Activated CD8-positive, alpha-beta memory T cell treated with anti-CD3 and anti-CD28 coated beads, Interleukin-2, amount 50 U/mL, for 4 hours (primary cell): ENCODE measurements around the gene SLC9A5.

Experiments used
- DNase-seq: peaks from one replicate; pipeline ENCODE4 v3.0.0-alpha.2; 2020

The SLC9A5 gene

DNA sequence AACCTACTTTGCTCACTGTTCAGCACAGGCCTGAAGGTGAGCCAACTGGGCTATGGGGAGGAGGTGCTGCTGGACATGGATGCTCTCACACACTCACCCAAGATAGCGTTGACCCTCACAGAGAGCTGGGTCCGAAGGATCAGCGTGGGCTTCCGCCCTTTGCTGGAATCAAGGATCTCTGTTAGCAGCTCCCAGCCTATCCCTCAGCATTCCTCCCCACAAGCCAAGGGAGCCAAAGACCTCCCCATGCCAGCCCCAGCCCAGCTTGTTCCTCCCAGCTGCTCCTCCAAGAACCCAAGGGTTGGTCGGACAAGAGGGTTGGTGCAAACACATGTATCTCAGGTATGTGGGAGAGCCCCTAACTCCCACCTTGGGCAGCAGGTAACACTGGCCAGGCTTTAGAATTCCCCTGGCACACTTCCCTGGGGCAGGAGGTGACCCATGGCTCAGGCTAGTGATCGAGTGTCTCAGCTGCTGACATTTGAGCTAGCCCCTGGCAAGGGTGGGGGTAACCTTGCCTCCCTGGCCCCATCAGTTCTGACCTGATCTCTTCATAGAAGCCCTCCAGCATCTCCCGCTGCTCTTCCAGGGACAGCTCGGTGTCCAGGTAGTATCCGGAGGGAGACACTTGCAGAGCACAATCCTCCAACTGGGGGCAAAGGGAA lies 9.8 kb upstream of the SLC9A5 start:
- no peak for DNase-seq

DNA sequence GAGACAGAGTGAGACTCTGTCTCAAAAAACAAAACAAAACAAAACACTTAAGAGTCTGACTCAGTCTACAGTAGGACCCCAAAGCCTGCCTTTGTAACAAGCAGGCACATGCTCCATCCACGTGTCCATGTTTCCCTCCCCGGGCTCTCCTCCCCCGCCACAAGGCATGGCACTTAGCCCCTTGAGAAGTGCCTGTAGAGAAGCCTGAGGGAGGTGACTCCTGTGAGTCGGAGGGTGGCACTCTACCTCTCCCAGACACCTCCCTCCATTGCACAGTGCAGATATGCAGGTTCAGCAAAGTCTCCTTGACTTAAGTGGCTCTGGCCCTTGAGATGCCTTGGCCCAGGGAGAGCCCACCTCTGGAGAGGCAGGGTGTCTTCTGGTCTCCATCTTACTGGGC lies 8.3 kb upstream of the SLC9A5 start:
- DNase-seq, result no peak

GRCh38 chr16:67241008-67241900 lies 7.5 kb upstream of the SLC9A5 start:
- no peak for DNase-seq

- DNase-seq, result no peak
Observed at GRCh38 chr16:67242138-67242730, 6.5 kb upstream of the SLC9A5 start.

- no peak for DNase-seq
Observed at GRCh38 chr16:67243481-67243880, 5.3 kb upstream of the SLC9A5 start.

DNA sequence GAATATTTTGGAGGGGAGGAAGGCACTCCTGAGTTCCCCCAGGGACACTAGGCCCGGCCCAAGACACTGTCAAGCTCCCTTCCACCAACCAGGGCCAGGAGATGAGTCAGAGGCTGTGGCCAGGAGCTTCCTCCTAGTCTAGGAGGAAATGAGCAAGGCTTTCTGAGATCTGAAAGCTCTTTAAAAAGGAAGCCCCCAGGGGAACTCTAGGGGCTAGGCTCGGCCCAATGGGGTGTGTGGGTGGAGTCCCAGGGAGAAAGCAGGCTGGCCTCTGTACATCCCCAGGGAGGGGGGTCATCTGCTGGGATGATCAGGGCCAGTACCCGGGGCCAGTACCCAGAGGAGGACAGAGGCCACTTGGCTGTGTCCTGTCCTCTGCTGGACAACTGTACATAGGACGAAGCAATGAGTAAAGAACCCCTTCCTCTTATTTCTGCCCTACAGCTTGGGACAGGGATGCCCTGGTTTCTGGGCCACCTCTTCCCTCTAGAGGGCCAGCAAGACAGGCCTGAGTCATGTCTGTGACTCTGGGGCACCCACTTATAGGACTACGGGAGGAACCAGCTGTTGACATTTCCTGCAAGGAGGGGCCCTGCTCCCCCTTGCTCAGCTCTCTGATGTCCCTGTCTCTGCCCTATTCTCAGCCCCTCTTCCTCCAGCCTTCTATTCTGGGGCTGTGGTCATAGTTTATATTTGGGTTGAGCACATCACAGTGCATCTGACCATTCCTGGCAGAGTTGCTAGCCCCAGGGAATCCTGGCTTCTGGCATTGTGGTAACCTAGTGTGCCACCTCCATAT lies 4.2 kb upstream of the SLC9A5 start:
- DNase-seq, result peak; percentile 80

DNA sequence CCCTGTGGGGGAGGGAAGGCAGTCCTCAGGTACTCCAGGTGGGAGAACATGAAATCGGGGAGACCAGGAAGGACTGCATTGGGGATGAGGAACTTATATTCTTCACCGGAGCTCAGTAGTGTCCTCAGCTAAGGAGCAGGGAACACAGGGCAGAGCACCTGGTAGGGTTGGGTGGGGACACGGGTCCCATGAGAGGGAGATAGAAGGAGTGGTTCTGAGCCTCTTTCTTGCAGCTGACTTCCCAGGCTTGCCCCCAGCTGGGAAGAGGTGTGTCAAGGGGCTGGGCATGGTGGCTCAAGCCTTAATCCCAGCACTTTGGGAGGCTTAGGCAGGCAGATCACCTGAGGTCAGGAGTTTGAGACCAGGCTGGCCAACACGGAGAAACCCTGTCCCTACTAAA lies 3.6 kb upstream of the SLC9A5 start:
- DNase-seq, result no peak

DNA sequence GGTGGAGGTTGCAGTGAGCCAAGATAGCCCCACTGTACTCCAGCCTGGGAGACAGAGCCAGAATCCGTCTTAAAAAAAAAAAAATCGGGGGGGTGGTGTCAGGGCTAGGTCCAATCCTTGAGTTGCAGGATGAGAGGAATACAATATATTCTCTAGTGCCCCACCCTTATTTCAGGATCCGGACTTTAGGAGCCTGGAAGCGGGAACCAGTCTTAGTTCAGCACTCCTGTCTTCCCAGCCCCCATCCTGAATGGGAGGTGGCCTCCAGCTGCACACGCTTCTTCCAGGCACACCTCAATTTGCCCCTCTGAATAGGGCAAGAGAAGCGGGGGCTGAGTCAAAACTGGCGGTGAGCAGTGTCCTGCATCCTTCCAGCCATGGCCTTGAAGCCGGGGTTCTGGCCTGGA lies 3.1 kb upstream of the SLC9A5 start:
- no peak for DNase-seq

- DNase-seq, result peak; percentile 45
Observed at GRCh38 chr16:67246081-67246755, 2.6 kb upstream of the SLC9A5 start.

- peak; percentile 39 for DNase-seq
Observed at GRCh38 chr16:67246756-67247191, 2.0 kb upstream of the SLC9A5 start.

DNA sequence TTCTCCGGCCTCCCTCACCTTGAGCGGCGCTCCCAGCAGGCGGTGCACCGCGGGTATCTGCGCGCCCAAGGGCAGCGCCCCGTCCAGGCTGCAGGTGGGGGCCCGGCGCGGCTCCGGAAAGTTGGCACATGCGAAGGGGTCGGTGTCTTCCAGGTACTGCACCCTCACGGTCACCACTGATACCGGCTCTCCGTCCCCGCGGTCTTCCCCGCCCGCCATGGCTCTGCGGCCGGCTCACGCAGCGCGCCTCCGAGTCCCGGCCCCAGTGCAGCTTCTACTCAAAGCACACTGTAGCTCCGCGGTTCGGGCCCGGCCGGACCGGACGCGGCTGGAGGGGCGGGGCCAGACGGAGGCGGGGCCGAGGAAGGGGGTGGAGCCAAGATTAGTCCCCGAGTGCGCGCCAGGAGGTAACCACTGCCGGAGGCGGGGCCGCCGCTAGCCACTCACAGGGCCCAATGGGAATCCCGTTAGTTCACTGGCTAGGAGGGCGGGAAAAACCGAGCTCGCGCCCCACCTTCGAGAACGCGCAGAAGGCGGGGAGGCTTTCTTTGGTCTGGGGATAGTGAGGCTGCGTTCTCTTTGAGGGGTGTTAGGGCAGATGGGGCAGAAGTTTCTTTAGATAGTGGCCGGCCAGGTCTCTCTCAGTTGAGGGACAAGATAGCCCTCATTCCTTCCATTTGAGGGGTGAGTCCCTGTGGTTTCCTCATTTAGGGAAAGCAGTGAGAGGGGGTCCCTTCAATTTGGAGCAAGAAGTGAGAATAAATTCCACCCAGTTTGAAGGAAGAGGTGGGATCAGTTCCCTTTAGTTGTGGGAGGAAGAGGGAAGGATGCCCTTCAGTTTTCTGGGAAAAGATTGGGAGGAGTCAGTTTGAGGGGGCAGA lies 1.3 kb upstream of the SLC9A5 start, which contains the start of gene FHOD1:
FHOD1 (minus strand) TSS at position 290 of the 881 bp plus-strand sequence; CDS start at position 219, 71 bp downstream.
- DNase-seq, result peak; percentile 95

DNA sequence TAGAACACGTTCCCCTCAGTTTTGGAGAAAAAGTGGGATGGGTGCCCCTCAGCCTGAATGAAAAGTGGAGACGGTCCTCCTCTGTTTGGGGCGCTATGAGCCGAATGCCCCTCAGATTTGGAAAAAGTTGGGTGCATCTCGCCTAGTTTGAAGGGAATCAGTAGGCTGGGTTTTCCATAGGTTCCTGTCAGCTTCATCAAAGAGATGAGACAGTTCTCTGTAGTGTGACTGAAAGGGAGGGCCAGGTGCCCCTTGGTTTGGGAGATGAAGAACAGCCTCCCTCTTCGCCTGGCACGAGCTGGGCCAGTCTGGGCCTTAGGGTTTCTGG lies 742 bp upstream of the SLC9A5 start:
- DNase-seq, result no peak

DNA sequence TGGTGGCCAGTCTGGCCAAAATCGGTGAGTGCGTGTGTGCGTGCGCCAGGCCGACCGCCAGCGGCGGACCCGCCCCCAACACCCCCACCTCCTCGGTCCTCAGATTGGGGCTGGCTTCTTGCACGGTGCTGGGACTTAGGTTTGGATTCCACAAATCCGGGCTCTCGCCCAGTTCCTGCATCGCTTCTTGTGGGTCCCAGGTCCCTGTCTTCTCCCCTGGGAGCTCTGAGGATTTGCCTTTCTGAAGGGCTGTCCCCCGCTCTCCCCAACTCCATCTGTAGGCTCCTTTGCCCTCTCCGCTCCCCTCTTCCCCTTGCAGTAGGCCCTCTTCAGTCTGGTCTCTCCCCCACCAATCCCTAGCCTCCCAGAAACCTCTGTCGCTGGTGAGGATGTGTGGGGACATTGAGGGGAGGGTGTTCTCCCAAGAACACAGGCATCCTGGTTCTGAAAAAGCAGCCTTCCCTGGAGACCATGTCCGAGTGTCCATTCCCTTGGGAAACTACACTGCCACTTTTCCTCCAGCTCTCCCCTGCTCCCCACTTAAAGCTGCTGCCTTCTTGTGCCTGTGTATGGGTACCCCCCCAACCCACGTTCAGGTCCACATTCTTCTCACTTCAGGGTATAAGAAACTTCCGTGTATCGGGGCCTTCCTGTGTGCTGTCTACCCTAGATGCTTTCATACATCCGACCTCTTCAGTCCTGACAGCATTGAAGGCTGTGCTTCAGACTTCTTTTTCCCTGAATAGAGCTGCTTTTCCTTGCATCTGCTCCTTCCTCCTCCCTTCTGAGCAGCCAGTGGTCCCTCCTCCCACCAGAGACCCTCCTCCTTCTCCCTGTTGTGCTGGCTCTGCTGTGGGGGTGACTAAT lies 632 bp downstream of the SLC9A5 start:
- DNase-seq, result no peak

GRCh38 chr16:67250045-67250327 lies 1.2 kb downstream of the SLC9A5 start:
- DNase-seq, result no peak

DNA sequence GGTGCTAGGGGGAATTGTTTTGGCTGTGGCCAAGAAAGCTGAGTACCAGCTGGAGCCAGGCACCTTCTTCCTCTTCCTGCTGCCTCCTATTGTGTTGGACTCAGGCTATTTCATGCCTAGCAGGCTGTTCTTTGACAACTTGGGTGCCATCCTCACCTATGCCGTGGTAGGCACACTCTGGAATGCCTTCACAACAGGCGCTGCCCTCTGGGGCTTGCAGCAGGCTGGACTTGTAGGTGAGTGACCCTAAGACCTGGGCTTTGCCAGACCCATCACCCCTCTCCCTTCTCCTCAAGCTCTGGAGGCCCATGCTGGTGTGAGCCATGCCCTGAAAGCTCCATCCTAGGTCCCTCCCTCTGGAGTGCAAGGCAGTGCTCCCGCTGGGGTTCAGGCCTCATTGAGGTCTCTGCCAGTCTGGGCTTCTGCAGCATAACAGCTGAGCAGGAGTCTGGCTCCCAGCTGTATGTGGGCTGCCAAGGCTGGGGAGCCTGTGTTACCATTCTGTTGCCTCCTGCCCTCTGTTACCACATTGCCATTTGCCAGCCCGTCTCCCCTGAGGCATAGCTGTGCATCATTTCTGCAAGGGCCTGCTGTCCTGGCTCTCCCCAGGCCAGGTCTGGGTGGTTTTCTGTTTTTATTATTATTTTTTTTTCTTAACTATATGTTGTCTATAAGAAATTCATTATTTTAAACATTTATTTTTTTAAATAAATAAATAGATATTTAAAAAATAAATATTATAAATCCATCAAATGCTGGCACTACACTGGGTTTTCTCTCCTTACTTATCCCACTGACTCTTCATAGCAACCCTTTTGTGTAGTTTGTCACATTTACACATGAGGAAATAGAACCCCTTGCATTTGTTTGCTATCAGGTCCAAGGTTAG lies 4.1 kb downstream of the SLC9A5 start:
- no peak for DNase-seq

DNA sequence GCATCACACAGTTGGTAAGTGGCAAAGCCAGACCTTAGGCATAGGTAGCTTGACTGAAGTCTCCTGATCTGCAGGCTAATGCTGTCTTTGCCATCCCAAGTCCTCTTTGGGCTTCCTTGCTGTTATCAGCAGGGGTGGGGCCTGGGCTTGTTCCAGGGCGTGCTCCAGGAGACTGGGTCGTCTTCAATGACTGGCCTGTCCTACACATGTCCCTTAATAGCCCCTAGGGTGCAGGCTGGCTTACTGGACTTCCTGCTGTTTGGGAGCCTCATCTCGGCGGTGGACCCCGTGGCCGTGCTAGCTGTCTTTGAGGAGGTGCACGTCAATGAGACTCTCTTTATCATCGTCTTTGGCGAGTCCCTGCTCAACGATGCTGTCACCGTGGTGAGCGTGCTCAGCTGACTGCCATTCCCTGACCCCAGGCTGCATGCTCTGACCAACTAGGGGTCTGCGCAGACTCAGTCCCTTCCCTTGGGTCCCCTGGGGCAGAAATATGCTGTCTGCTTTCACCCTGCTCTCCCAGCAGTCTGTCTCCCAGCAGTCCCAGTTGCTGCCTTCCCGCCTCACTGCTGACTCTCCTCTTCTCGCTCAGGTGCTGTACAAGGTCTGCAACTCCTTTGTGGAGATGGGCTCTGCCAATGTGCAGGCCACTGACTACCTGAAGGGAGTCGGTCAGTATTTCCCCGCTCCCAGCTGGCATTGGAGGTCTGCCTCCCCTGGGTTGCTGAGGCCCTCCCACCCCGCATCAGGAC lies 6.2 kb downstream of the SLC9A5 start:
- no peak for DNase-seq

- no peak for DNase-seq
Observed at GRCh38 chr16:67255553-67256221, 6.9 kb downstream of the SLC9A5 start.

DNA sequence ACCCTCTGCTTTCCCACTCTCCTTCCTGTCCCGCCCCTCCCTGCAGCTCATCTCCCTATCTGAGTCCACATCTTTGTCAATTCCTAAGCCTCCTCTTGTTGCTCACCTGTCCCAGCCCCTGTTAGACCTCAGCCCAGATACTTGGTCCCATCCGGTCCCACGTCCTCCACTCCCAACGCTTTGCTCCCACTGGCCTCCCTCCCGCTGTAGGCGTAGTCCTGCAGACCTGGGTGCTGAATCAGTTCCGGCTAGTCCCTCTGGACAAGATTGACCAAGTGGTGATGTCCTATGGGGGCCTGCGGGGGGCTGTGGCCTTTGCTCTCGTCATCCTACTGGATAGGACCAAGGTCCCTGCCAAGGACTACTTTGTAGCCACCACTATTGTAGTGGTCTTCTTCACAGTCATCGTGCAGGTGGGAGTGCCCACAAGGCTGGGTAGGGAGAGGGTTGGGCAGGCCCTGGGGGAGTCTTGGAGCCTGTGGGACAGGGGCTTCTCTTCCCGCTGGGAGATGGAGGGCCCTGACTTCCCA lies 8.0 kb downstream of the SLC9A5 start:
- no peak for DNase-seq
